Mucosa of gallbladder (tissue), 1 donor: ENCODE data around the gene SMC1B. TPM values are rescaled to one million over a fixed set of nuclear protein-coding genes. Genes with fewer than 3 reads are reported as not detected.
A peak's percentile ranks its signal among the peaks of the same experiment; 100 is the strongest.
"Not testable (repeated sequence)": the region's sequence is repeated elsewhere in the genome, so short reads cannot be mapped to it uniquely, and the experiment has no call there.

Experiments used
- DNase-seq: peaks from one replicate; pipeline ENCODE4 v3.0.0-alpha.2; 2020; ENCODE audit warnings: low spot score
- total RNA-seq: library from RNA; stranded (reverse); gene quantifications from one replicate; pipeline ENCODE4 v1.2.1, GENCODE V29; 2021
- donor health status: DM: no; HTN: no; CAD: no.

SMC1B gene
- total RNA-seq, 1 donor from 2014 or later, result not detected

DNA sequence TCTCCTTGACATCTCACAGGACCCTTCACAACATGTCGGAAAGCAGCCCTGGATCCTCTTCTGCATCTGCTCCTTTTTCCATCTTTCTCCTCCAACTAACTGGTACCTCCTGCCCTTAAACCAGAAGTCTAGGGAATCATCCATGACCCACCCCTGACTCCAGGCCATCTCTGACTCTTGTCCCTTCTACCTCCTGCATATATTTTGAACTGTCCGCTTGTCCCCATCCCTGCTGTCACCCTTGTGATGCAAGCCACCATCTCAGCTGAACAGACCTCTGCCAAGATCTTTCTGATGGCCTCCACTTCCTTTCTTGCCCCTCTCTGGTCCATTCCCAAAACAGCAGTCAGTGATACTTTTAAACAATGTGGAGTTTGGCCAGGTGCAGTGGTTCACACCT is 7.1 kb upstream of the SMC1B start:
- DNase-seq, result no peak

DNA sequence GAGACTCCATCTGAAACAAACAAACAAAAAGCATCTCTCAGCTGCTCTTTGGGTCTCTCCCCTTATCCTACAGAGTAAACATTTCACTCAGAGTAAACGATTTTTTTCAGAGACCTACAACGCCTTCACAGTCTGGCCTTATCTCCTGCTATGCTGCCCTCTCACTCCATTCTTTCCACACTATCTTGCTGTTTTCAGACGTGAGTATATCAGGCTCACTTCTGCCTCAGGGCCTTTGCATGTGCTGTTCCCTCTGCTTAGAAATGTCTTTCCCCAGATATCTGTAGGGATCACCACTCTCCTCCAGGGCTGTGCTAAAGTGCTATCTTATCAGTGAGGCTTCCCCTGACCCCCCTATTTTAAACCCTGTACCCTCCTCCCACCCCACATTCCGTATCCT is 6.6 kb upstream of the SMC1B start:
- DNase-seq, result no peak

DNA sequence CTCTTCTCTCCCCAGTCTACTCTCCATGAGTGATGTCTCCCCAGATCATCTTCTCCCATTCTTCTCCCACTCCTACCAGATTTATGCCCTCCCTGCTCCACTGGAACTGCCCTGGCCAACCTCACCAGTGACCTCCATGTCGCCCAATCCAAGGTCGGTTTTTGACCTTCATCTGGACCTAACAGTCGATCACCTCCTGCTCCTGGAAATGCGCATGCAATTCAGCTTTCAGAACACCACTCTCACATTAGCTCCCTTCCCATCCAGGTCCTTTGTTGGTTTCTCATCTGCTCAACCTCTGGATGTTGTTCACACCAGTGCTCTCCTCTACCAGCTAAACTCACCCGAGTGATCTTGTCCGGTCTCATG is 5.4 kb upstream of the SMC1B start:
- DNase-seq, result no peak

DNA sequence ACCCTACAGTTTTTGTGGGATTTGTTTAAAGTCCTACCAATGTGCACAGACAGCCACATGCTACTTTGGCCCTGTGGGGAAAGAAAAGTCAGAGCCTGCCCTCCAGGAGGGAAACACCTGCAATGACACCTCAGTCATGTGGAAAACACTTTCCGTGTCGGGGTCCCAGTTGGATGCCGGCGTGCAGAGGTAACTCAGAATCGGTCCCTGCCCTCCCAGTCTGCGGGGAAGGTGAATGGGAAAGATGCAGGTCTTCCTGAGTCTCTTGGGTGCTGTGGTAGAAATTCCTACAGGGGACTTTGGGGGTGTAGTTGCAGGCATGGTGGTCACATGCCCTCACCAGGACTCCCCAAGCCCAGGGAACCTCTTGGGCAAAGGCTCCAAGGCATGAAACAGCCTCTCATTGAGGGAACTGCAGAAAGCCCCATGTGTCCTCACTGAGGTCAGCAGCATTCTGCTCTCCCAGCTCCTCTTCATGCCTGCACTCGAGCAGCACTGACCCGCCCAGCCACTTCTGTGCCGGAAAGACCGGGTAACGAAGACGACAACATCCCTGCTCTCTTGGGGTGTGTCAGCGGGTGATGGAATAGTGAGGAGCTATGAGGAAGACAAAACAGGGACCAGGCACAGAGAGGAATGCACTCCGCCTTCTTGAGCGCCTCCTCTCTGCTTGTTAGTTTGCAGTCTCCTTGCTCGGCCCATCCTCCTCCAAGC is 4.8 kb upstream of the SMC1B start:
- no peak for DNase-seq

DNA sequence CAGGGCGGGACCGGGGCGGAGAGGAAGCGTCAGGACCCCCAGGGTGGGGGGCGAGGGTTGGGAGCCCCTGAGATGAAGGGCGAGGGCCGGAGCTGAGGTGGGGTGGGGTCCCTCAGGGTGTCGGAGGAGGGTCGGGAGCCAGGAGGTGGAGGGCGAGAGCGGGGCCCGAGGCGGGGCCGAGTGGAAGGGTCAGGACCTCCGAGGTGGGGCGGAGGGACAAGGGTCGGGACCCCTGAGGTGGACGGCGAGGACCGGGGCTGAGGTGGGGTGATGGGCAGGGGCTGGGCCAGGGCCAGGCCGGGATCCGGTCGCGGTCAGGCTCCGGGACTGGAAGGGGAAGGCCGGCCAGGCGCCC is 409 bp downstream of the SMC1B start:
- DNase-seq, result no peak

DNA sequence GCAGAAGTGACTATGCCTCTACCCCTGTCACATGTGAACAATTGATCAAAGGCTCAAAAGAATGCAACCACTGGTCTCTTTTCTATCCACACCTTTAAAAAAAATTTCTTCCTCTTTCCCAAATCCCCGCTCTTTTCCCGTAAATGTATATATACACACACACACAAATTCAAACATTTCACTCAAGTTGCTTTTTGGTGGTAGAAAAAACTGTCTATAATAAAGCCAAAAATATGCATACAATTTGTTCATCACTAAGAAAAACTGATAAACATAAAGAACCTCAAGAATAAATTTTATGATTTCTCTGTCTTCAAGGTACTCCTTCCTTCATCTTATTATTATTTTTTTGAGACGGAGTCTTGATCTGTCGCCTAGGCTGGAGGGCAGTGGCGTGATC is 5.6 kb downstream of the SMC1B start:
- DNase-seq, result no peak

DNA sequence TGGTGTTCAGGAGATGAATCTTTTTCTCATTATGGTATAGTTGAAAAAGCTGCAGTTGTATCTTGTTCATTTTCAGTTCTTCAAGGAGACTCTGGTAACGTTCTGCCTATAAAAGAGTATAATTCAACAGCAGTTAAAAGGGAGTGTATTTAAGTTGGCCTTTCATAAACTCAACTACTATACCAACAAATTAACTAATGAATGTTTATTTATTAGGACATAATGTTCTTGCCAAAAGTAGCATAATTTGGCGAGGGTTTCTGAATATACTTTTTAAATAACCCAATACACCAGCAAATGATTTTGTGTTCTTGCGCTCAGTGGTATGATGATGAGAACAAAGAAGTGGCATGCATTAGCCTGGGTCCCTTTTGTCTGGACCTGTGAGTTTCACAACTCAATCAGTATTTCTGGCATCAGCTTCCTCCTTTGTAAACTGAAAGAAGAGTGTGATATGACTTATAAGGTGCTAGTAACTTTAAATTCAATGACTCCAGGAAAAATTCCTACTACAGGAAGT is 10.9 kb downstream of the SMC1B start:
- no peak for DNase-seq

DNA sequence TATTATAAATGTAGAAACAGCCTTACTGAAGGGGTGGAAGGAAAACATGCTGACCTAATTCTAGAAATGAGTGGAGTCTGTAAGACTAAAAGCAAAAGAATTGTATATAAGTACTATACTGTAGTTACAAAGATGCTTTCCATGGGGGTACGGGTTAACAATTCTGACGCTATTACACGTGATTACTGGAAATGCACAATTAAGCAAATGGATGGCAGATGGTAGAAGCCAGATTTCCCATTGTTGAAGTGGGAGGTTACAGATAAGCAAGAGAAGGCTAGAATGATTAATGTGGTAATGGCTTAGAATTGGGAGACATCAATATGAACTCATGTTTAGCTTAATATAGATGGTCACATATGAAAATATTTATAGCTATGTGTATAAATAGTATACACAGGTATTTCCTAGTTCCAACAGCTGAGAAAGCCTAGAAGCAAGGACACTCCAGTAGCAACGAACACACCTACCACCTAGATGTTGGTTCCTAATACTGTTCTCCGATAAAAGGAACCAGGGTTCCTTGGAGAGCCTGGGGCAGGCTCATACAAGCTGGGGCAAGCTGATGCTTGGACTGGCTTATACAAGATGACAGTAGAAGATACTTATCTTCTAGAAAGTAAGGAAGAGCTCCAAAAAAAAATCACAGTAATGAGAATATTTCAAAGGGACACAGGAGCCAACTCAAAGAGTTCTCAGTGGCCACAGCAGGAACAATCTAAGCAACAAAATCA is 13.5 kb downstream of the SMC1B start:
- no peak for DNase-seq

DNA sequence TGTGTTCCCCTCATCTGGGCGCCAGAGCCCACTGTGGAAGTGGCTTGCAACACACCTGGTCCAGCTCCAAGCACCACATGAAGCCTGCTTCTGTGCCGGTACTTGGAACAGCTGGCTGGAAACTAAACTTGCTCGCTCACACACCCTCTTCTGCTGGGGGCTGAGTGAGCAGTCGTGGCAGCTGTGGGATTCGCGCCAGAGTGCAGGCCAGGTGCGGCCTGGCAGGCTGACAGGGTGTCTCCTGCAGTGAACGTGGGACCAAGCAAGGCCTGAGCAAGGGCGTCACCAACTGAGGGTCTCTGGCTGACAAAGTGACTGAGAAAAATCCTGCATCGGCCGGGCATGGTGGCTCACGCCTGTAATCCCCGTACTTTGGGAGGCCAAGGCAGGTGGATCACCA is 15.2 kb downstream of the SMC1B start:
- DNase-seq, result no peak

DNA sequence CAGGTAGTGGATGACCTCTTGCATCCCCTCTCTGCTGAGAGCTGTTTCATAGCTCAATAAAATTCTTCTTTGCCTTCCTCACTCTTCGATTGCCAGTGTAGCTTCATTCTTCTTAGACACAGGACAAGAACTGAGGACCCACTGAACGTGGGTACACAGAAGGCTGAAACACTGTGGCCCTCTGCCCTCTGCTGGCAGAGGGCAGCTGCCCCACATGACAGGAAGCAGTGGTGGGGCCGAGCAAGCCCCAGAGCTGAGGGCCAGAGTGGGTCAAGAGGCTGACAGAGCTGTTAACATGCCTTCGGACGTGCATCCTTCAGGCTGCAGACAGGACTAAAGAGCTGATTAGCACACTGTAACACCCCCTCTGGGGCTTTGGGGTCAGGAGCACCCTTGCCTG is 15.6 kb downstream of the SMC1B start:
- no peak for DNase-seq

DNA sequence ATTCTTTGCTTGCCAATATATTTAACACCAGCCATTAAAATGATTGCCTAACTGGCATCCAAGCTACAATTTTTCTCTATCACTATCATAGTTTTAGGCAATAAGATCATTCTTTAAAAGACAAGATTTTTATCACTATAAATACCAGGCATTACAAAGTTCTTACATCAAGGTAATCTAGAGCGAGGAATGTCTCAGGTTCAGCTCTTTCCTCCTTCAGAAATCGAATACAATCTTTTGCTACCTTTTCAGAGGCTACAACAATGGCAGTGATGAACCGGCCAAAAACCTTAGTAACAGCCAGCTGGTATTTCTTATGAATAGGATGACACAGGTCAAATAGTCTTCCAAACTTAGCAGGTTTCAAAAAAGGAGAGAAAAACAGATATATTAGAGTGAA is 23.9 kb downstream of the SMC1B start:
- no peak for DNase-seq

DNA sequence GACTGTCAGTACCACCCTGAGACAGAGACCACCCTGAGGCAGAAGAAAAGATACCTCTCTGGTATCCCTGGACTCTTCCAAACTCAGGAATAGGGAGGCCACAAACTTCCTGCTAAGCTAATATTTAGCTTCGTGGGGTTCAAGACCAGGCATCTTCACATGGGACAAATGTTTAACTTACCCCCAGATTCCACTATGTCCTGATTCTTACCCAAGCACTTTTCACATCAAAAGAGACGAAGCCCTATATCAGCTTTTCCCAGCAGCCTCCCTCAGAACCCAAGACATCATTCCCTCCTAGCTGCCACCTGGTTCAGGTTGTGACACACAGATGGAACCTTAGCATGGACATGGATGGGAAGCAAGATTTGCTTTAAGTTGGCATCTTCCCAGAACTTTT is 32.1 kb downstream of the SMC1B start:
- no peak for DNase-seq

DNA sequence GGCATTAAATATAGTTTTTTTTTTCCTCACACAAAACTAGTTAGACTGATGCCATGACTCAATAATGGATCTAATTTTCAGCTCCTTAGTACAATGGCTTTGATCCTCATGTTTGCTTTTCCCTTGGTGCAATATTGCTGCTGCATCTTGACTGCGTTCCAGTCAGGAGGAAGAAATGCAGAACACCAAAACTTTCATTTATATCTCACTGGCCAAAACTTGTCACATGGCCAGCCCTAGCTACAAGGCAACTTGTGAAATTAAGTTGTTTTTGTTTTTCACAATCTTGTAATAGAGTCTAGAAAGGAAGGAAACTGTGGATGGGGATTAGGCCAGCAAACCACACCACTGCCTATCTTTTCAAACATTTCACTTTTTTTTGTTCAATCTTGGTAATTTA is 36.7 kb downstream of the SMC1B start:
- peak; percentile 57 for DNase-seq

DNA sequence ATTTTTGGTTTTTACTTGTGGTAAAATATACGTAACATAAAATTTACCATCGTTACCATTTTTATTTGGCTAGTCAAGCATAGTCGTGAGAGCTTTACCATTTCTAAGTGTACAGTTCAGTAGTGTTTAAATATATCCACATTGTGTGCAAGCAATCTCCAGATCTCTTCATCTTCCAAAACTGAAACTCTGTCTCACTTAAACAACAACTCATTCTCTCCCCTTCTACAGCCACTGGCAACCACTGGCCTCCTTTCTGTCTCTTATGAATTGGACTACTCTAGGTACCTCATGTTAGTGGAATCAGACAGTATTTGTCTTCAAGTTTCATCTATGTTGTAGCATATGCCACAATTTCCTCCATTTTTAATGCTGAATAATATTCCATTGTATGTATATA is 37.4 kb downstream of the SMC1B start:
- DNase-seq, result no peak

DNA sequence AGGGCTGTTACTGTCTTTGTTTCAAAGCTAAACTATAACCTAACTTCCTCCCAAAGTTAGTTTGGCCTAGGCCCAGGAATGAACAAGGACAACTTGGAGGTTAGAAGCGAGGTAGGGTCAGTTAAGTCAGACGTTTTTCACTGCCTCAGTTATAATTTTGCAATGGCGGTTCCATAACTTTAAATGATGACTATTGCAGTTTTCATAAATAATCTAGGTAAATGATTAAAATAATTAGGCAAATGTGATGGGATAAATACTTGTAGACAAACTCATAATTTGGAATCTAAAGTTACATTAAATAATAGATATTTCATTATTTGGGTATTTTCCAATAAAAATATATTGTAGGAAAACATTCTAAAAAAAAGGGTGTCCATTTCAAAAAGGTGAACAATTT is 39.8 kb downstream of the SMC1B start:
- not testable (repeated sequence) for DNase-seq

DNA sequence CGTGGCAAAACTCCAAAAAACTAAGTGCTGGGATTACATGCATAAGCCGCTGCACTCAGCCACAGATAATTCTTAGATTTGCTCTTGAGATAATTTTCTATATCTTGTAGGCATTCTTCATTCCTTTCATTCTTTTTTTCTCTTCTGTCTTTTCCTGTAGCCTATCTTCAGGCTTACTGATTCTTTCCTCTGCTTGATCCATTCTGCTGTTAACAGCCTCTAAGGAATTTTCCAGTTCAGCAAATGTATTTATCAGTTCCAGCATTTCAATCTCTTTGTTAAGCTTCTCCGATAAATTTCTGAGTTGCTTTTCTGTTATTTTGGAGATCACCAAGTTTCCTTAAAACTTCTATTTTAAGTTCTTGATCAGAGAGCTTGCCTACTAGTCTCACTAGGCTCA is 46.7 kb downstream of the SMC1B start:
- DNase-seq, result no peak

DNA sequence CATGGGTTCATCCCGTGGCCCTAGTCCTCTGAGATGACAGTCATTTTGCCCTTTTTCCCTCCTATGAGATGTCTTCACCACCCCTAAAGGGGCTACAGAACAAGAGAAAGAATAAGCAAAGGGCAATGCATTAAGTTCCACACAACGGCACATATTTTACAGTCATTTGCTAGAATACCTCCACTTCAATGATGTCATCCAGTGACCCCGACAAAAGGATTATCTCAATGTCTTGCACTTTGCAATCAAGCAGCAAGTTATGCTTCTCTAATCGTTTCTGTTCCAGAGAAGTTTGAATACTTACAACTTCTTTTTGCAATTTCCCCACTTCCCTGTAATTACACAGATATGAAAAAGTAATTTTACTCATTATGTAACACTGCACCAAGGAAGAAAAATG is 53.8 kb downstream of the SMC1B start:
- DNase-seq, result no peak

DNA sequence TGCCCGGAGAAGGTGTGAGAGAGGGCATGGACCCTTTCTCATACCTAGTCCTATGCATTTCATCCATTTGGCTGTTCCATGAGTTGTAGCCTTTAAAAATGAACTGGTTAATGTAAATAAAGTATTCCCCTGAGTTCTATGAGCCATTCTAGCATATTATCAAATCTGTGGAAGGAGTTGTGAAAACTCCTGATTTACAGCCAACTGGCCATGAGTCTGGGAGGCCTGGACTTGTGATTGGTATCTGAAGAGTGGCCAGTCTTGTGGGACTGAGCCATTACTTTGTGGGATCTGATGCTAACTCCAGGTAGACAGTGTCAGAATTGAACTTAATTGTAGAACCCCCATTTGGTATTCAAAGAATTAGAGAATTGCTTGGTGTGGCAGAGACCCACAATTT is 55.3 kb downstream of the SMC1B start:
- DNase-seq, result no peak

DNA sequence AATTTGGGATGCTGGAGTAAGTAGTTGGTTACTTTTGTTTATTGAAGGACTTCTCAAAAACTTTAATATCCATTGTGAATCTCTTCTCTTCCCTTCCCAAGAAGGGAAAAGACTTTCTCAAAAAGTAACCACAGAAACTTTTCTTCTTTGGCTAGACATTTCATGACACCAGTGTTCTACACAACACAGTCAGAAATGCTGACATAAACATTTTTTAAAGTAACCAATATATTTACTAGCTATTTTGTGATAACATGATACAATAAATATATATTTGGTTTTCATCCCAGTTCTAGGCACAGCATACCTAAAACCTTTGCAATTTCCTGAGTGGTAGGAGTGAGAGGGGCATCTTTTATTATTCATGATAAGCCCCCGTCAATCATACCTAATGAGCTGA is 55.9 kb downstream of the SMC1B start:
- no peak for DNase-seq

DNA sequence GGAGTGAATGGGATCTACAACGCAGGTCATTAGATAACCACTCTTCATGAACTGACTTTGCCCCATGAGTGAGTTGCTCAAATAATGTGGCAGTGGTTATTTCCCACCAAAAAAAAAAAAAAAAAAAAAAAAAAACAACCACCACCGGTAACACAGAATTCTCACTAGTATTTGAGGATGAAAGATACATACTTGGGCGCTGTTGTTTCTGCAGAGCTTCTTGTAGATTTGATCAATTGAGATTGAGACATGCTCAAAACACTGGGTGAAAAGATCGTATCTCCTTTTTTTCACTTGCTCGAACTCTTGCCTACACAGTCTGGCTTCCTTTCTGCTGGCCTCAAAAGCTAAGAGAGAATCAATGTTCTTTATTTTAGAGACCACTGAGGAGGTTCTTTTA is 59.6 kb downstream of the SMC1B start:
- no peak for DNase-seq

DNA sequence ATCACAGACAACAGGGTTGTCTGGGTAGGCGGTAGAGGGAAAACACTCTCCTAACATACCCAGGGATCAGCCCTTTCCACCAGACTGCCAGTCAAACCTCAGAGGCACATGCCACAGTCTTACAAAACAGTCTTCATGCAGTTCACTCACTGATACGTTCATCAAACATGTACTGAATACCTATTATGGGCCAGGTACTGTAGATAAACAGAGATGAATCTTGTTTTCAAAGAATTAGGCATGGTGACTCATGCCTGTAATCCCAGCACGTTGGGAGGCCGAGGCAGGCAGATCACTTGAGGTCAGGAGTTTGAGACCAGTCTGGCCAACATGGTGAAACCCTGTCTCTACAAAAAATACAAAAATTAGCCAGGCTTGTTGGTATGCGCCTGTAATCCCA is 60.6 kb downstream of the SMC1B start:
- not testable (repeated sequence) for DNase-seq

DNA sequence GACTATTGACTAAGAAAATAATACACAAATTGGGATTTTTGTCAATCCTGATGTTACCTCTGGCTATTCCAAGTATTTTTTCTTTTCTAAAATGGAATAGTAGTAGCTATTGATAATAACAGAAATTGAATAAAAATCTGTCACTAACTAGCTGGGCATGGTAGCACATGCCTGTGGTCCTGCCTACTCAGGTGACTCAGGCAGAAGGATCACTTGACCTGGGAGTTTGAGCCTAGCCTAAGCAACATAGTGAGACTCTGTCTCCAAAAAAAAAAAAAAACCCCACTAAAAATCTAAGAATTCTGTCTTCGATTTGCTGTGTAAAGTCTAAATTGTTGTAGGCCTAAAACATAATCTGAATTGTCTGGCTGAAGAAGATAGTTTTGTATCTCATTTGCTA is 61.4 kb downstream of the SMC1B start:
- DNase-seq, result no peak

DNA sequence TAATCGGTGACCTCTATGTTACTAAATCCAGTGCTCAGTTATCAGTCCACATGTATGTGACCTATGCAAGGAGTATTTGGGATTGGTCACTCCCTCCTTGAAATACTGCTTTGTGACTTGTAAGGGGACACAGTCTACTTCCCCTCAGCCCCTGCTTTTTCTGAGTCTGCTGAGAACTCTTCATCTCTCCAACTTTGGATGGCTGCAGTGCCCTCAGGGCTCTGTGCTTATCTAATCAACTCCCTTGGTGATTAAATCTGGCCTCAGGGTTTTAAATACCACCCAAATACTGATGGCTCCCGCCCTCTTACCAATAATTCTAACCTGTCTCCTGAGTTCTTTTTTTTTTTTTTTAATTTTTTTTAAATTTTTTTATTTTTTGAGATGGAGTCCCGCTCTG is 63.5 kb downstream of the SMC1B start:
- DNase-seq, result no peak

DNA sequence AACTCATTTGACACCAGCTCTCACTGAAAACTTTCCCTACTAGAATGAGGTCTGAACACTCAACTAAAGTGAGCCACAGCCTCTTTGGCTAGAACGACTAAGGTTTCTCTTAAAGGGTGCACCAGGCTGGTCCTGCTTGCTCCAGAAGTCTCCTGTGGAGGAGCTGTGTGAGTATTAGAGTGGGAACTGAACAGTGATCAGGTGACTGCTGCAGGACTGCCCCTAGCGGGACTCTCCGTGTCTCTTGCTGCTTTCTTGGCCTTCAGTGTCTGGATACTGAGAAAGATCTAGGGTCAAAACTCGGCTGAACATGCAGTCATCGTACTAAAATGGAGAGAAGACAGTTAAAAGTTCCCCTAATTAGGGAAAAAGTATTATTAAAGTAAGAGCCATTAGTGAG is 69.1 kb downstream of the SMC1B start:
- no peak for DNase-seq
